GM18867 (cell line): ENCODE measurements around the gene THADA.

Source experiments
- ATAC-seq: cut with Tn5 transposase; IDR thresholded peaks from one replicate; pipeline ENCODE4 v1.9.1; 2021; ENCODE audit warnings: mild to moderate bottlenecking, moderate library complexity; ENCODE audit not compliant: unreplicated experiment

The THADA gene

DNA sequence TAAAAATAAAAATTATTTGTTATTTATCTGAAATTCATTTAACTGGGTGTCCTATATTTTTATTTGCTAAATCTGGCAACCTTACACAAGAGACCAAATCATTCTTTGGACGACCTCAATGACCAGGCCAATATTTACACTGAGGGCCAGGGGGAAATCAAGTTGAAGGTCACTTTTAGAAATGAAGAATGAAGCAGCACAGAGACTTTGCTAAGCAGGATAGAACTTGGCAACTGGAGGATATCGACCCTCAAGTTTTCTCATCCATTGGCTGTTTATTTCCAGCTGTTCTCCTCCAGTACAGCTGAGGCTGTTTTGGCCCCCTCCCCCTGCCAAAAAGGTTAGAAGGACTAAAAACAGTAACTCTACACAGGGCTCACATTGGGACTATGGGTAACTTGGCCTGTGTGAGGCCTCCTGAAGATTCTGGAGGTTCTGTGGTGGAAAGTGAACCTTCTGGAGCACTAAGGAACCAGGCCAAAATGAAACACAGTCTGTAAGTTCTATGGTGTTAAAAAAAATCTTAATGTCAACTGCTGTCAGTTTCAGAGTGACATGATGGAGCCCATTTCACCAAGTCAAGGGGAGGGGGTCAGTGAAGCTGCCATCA, 337.2 kb downstream of the THADA start:
- ATAC-seq: no peak

- no peak for ATAC-seq
Measured at GRCh38 chr2:43255296-43255910, 340.4 kb downstream of the THADA start.

GRCh38 chr2:43254331-43254730, 341.5 kb downstream of the THADA start:
- ATAC-seq: no peak

DNA sequence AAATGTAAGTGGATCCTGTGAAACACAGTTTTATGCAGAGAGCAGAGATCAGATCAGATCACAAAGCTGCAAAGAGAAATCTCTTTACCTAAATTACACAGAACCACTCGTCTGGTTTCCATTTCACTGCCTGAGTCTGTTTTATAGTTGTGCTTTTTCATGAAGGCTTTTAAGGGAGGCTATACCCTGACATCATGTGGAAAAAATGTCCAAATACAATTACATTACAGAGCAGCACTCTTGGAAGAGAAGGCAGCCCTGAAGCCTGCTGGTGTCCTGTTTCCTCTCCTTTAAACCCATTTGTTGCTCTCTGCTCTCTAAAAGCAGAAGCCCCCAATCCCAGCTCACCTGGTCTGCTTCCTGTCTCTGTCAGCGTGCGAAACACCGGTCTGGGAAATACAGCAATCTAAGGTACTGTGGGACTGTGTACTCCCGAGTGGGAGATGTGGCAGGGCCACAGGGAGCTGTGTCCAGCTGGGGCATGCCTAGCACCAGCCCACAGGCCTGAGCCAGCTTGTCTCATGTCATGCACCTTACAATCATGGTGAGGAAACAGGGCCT, 344.6 kb downstream of the THADA start:
- ATAC-seq: no peak

DNA sequence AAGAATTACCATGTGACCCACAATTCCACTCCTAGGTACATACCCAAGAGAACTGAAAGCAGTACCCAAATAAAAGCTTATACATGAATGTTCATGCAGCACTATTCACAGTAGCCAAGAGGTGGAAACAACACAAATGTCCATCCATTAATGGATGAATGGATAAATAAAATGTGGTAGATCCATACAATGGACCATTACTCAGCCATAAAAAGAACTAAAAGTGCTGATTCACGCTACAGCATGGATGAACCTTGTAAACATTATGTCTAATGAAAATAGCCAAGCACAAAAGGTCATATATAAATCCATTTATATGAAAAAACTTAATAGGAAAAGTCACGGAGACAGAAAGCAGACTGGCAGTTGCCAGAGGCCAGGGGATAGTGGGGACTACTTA, 345.8 kb downstream of the THADA start:
- ATAC-seq: no peak

GRCh38 chr2:43248621-43249020, 347.2 kb downstream of the THADA start:
- no peak for ATAC-seq

DNA sequence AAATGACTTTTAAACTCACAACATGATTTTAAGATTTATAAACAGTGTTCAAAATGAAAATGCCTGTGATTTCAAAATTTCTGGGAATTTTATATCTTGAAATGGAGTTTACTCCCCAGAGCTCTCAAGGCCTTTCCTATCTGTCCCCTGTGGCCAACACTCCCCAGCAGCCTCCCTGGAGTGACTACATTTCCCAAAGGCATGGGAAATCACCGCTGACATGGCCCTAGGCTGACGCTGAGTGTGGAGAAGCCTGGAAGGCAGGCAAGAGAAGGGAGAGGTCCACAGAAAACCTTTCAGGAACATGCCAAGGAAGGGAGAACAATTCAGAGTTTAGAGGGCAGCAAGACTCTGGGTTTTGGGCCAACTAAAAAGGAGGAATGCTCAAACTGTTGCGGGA, 349.2 kb downstream of the THADA start:
- ATAC-seq: no peak

DNA sequence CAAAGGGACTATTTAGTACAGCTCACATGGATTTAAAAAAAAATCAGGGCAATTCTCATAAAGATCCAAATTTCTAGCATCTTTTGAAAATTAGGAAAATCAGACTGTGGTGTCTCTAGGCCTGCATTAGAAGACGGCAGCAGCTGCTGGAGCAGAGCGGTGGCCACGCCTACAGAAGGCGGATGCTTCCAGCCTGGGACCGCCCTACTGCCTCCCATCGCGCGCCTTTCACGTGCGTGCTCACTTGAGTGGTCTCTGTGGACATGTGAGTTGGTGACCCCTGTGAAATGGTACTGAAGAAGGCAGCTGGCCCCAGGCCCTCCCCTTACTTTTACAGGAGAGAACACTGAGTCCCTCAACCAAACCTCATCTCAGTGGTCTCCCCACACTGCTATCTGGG, 354.3 kb downstream of the THADA start:
- no peak for ATAC-seq

- ATAC-seq: no peak
Measured at GRCh38 chr2:43240766-43241150, 355.1 kb downstream of the THADA start.

DNA sequence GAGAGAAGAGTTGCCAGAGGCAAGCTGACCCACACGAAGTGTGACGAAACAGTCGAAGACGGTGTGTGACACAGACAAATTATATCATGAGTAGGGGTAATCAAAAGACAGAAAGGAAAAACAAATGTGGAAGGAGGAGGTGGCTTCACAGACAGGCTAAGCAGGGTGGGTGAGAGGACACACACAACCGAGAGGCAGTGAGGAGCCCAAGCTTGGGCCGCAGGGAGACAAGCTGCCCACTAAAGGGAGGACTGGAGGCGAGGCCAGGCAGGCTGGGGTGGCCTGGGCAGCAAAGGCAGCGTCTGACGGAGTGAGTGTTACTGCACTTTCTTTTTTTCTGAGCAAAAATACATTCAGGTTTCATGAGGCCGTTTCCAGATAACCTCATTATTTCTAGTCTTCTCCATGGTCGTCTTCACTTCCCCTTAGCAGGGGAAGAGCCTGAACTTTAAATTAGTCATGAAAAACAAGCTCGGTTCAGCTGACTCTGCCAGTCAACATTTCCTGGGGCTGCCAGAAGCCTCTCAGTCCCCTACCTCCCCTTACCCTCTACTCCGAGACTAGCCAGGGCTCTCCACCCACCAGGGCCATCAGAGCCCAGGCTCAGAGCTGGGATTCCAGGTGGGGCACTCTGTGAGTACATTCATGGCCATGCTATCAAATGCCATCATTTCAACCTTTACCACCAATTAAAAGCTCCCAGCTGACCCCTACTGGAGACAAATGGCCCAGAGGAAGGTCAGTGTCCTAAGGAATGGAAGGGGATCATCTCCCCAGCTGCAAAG, 355.7 kb downstream of the THADA start:
- peak; percentile 46 for ATAC-seq

- no peak for ATAC-seq
Measured at GRCh38 chr2:43238813-43239212, 357.0 kb downstream of the THADA start.

DNA sequence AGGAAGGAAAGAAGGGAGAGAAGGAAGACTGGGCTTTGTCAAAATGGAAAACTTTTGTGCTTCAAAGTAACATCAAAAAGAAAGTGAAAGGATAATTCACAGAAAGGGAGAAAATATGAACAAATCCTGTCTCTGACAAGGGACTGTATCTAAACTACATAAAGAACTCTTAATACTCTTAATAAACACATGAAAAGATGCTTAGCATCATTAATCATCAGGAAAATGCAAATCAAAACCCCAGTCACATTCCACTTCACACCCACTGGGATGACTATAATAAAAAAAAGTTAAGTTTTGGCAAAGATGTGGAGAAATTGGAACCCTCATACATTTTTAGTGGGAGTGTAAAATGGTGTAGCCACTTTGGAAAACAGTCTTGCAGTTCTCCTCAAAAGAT, 357.7 kb downstream of the THADA start:
- no peak for ATAC-seq

GRCh38 chr2:43233218-43234212, 362.3 kb downstream of the THADA start:
- no peak for ATAC-seq

DNA sequence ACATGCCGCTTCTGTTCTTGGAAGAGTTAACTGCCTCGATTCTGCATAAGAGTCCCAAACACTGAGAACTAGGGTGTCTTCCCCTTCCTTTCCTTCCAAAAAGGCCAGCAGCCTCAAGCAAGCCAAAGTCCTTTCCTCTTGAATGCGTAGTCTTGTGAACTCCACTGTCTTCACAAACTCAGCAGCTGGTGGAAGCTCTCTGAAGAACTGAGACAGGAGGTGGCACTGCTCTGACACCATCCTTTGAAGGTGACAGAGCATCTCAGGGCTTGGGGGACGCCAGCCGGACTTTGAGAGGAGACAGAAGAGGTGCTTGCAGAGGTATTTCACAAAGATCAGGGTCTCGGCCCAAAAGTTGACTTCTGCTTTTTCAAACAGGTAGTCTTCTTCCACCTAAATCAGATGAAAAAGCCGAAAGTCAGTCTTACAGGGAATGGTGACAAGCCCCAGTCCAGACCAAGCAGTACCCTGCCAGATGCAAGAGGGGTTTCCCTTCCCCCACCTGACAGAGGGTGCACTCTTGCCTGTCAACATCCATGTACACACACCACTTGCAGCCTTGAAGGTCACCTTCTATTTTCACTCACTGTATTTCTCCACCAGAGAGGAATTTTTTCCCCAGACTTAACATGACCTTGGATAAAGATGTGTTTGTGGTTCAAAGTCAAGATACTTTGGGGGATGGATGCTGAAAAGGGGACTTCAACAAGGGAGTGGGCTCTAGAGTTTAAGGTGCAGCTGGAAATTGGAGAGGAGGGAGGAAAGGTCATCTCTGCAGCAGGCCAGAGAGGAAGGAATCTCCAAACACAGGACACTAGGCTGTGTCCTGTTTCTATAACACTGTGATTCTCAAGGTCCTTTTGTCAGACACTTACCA, 364.6 kb downstream of the THADA start:
- ATAC-seq: no peak

DNA sequence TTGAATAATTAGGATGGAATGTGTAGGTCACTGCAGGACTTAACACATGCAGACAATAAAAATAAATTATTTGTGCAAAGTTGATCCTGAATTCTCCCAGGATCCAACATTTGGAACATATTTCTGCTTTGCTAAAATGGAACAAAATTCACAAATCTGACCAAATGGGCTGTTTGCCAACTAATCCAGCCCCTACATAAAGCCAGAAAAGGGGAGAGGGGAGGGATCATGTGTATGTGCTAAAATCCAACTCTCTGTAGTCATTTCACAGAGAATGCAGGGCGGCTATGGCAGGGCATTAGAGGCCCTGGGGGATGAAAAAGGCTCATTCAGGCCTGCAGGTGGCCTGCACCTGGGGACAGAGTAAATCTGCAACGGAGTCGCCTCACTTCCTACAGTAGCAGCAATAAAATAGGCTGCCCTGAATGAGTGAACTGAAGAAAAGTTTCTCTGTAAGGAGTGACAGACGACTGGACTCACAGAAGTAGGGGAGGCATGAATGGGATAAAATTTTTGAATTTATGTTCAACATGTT, 365.4 kb downstream of the THADA start:
- no peak for ATAC-seq

GRCh38 chr2:43228756-43229659, 366.8 kb downstream of the THADA start:
- ATAC-seq: no peak

DNA sequence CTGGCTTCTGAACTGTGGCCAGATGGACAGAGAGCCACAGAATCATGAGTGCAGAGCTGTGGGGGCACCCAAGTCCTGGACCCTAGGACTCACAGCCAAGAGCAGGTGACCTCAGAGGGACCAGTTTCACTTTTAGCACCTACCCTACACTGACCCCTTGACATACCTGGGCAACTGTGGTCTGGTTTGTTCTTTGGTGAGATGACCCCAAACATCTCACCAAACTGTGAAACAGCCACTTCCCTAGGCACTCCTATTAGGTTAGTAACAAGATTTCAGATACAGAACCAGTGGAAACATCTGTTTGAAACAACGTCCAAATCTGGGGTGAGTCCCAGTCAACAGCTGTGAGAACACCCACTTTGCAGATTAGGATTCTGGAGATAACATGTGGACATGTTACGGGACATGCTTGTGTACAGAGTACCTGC, 367.5 kb downstream of the THADA start:
- ATAC-seq: no peak

DNA sequence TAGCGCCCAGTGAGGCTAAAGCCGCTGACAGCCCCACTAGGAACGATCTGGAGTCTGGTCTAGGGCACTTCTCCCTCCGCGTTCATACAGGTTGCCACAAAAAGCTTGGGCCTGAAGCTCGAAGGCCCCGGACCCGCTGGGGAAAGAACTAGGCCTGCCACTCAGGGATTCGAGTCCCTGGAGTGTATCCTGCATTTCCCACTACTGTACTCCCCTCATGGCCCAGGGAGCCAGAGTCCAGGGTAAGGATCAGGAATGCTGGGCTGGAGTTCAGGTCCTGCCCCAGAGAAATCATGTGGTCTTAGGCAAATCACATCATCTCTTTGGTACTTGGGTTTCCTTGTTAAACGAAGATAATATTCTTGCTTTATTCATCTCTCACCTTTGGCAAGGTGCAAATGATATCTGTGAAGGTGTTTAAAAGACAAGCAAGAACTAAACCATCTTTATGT, 368.0 kb downstream of the THADA start:
- ATAC-seq: no peak
